ENCODE data around the gene GORASP2.
"Not testable (repeated sequence)": the region's sequence is repeated elsewhere in the genome, so short reads cannot be mapped to it uniquely, and the experiment has no call there.

The GORASP2 gene

GRCh38 chr2:170928824-170929685, at the start of gene GORASP2:
Gene GORASP2, plus strand, starts transcription at chr2:170929253. Its CDS starts 88 bp downstream, at chr2:170929341.
- in situ Hi-C loops (cut with HindIII; ENCODE audit: low pct_ligation_motif_present, low pct_unique_long_range_greater_than_20kb, low sequenced_read_pairs) = no loop called here
- DNase-seq = peak; percentile 100

GRCh38 chr2:170881840-170882239, 47.2 kb upstream of the GORASP2 start:
- in situ Hi-C loops (cut with HindIII; ENCODE audit: low pct_ligation_motif_present, low pct_unique_long_range_greater_than_20kb, low sequenced_read_pairs) = no loop called here
- no peak for DNase-seq

- no peak for DNase-seq
- in situ Hi-C loops (cut with HindIII; ENCODE audit: low pct_ligation_motif_present, low pct_unique_long_range_greater_than_20kb, low sequenced_read_pairs) = no loop called here
Measured at GRCh38 chr2:170882758-170883157, 46.3 kb upstream of the GORASP2 start.

- no peak for DNase-seq
- in situ Hi-C loops (cut with HindIII; ENCODE audit: low pct_ligation_motif_present, low pct_unique_long_range_greater_than_20kb, low sequenced_read_pairs) = no loop called here
Measured at GRCh38 chr2:170883683-170884082, 45.4 kb upstream of the GORASP2 start.

- no peak for DNase-seq
- in situ Hi-C loops (cut with HindIII; ENCODE audit: low pct_ligation_motif_present, low pct_unique_long_range_greater_than_20kb, low sequenced_read_pairs) = no loop called here
Measured at GRCh38 chr2:170885130-170885791, 43.8 kb upstream of the GORASP2 start.

- in situ Hi-C loops (cut with HindIII; ENCODE audit: low pct_ligation_motif_present, low pct_unique_long_range_greater_than_20kb, low sequenced_read_pairs) = no loop called here
- DNase-seq = no peak
Measured at GRCh38 chr2:170886386-170886785, 42.7 kb upstream of the GORASP2 start.

GRCh38 chr2:170887496-170887895, 41.6 kb upstream of the GORASP2 start:
- no peak for DNase-seq
- in situ Hi-C loops (cut with HindIII; ENCODE audit: low pct_ligation_motif_present, low pct_unique_long_range_greater_than_20kb, low sequenced_read_pairs) = no loop called here

GRCh38 chr2:170887896-170888295, 41.2 kb upstream of the GORASP2 start:
- in situ Hi-C loops (cut with HindIII; ENCODE audit: low pct_ligation_motif_present, low pct_unique_long_range_greater_than_20kb, low sequenced_read_pairs) = no loop called here
- DNase-seq = no peak

- no peak for DNase-seq
- in situ Hi-C loops (cut with HindIII; ENCODE audit: low pct_ligation_motif_present, low pct_unique_long_range_greater_than_20kb, low sequenced_read_pairs) = no loop called here
Measured at GRCh38 chr2:170891893-170892292, 37.2 kb upstream of the GORASP2 start.

GRCh38 chr2:170892391-170892951, 36.6 kb upstream of the GORASP2 start:
- in situ Hi-C loops (cut with HindIII; ENCODE audit: low pct_ligation_motif_present, low pct_unique_long_range_greater_than_20kb, low sequenced_read_pairs) = no loop called here
- no peak for DNase-seq

- DNase-seq = no peak
Measured at GRCh38 chr2:170895023-170895757, 33.9 kb upstream of the GORASP2 start.

GRCh38 chr2:170896622-170897021, 32.4 kb upstream of the GORASP2 start:
- in situ Hi-C loops (cut with HindIII; ENCODE audit: low pct_ligation_motif_present, low pct_unique_long_range_greater_than_20kb, low sequenced_read_pairs) = no loop called here
- DNase-seq = no peak

More at GRCh38 chr2:170895023-170895757, 33.9 kb upstream of the GORASP2 start:
- in situ Hi-C loops (cut with HindIII; ENCODE audit: low pct_ligation_motif_present, low pct_unique_long_range_greater_than_20kb, low sequenced_read_pairs) = no loop called here

- in situ Hi-C loops (cut with HindIII; ENCODE audit: low pct_ligation_motif_present, low pct_unique_long_range_greater_than_20kb, low sequenced_read_pairs) = no loop called here
- DNase-seq = no peak
Measured at GRCh38 chr2:170897108-170897507, 31.9 kb upstream of the GORASP2 start.

- DNase-seq = no peak
- in situ Hi-C loops (cut with HindIII; ENCODE audit: low pct_ligation_motif_present, low pct_unique_long_range_greater_than_20kb, low sequenced_read_pairs) = no loop called here
Measured at GRCh38 chr2:170905864-170906263, 23.2 kb upstream of the GORASP2 start.

GRCh38 chr2:170911314-170911889, 17.7 kb upstream of the GORASP2 start:
- DNase-seq = no peak
- in situ Hi-C loops (cut with HindIII; ENCODE audit: low pct_ligation_motif_present, low pct_unique_long_range_greater_than_20kb, low sequenced_read_pairs) = no loop called here

- in situ Hi-C loops (cut with HindIII; ENCODE audit: low pct_ligation_motif_present, low pct_unique_long_range_greater_than_20kb, low sequenced_read_pairs); DNase-seq: not testable (repeated sequence)
Measured at GRCh38 chr2:170914994-170915666, 13.9 kb upstream of the GORASP2 start.

- in situ Hi-C loops (cut with HindIII; ENCODE audit: low pct_ligation_motif_present, low pct_unique_long_range_greater_than_20kb, low sequenced_read_pairs) = no loop called here
- no peak for DNase-seq
Measured at GRCh38 chr2:170917219-170917913, 11.7 kb upstream of the GORASP2 start.
